Fibroblast of skin of left biceps (primary cell): ENCODE measurements around the gene SNTG2.
"Not testable (repeated sequence)": the region's sequence is repeated elsewhere in the genome, so short reads cannot be mapped to it uniquely, and the experiment has no call there.

ENCODE experiments used
- DNase-seq, 2 experiments: peaks; one replicate each; pipeline ENCODE4 v3.0.0-alpha.2; 2013; ENCODE audit warnings: low read depth in 2 of 2

The SNTG2 gene

DNA sequence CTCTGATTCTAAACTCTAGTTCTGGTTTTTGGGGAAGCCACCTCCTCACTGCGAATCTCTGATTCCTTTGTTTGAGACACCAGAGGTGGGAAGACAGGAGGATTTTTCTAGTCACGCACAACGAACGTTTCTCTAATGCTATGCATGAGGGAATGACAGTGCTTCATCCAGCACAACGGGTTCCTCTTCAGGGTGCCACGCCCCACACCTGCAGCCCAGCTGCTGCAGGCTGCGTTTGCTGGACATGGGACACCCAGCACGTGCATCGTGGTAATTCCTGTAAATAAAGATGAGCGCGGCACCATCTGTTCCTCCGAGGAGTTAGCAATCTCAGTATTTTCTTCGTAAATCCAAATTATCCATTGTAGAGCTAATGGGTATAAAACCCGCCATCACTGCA is 425.1 kb downstream of the SNTG2 start:
- no peak for DNase-seq

DNA sequence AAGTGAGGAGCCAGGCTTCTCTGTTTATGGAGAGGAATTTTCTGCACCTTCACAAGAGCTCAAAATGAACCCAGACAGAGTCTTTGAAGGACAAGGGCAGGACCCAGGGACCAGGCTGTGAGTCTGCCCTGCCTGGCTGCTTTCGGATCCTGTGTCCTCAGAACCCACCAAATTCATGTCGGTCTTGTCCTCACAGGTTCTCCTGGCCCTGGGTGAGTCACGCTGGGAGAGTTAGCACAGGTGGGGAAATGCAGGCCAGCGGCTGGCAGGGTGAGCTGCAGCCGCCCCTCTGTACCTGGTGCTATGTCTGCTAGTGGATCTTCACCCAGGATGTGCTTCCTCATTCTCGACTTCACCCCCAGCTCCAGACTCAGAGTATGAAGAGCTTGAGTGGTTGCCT is 426.8 kb downstream of the SNTG2 start:
- DNase-seq: no peak

DNA sequence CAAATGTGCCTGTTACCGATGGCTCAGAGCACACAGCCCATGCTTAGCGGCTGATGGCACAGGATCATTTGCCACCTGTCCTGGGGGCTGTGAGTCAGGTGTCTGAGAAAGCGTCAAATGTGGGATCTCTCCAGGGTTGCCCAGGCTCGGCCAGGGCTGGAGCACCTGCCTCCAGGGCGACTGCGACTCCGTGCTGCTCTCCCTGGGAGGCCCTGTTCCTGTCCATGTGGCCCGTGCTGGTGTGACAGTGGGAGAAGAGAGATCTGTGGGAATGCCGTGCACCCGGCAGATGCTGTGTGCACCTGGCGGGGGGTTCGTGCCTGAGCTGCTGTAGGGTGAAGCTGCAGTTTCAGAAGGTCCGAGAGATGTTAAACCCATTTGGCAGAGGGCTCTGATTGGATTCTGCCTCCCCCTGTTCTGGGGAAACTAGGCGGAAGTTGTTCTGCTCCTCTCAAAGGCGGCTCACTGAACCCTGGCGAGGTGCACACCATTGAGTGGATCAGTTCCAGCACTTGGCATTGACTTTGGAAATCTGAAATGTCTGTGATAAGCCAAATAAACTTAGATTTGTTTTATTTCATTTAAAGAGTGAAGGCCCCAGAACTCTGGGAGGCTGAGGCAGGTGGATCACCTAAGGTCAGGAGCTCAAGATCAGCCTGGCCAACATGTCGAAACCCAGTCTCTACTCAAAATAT is 428.0 kb downstream of the SNTG2 start:
- no peak for DNase-seq

GRCh38 chr2:1381644-1382043 is 431.0 kb downstream of the SNTG2 start:
- no peak for DNase-seq

DNA sequence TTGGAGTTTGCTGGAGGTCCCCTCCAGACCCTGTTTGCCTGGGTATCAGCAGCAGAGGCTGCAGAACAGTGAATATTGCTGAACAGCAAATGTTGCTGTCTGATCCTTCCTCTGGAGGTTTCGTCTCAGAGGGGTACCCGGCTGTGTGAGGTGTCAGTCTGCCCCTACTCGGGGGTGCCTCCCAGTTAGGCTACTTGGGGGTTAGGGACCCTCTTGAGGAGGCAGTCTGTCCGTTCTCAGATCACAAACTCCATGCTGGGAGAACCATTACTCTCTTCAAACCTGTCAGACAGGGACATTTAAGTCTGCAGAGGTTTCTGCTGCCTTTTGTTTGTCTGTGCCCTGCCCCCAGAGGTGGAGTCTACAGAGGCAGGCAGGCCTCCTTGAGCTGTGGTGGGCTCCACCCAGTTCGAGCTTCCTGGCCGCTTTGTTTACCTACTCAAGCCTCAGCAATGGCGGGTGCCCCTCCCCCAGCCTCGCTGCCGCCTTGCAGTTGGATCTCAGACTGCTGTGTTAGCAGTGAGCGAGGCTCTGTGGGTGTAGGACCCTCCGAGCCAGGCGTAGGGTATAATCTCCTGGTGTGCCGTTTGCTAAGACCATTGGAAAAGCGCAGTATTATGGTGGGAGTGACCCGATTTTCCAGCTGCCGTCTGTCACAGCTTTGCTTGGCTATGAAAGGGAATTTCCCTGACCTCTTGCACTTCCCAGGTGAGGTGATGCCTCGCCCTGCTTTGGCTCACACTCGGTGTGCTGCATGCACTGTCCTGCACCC is 437.5 kb downstream of the SNTG2 start:
- not testable (repeated sequence) for DNase-seq

- not testable (repeated sequence) for DNase-seq
These were observed 439.5 kb downstream of the SNTG2 start for GRCh38 chr2:1390118-1390517.

GRCh38 chr2:1393321-1393720 is 442.7 kb downstream of the SNTG2 start:
- DNase-seq: no peak

DNA sequence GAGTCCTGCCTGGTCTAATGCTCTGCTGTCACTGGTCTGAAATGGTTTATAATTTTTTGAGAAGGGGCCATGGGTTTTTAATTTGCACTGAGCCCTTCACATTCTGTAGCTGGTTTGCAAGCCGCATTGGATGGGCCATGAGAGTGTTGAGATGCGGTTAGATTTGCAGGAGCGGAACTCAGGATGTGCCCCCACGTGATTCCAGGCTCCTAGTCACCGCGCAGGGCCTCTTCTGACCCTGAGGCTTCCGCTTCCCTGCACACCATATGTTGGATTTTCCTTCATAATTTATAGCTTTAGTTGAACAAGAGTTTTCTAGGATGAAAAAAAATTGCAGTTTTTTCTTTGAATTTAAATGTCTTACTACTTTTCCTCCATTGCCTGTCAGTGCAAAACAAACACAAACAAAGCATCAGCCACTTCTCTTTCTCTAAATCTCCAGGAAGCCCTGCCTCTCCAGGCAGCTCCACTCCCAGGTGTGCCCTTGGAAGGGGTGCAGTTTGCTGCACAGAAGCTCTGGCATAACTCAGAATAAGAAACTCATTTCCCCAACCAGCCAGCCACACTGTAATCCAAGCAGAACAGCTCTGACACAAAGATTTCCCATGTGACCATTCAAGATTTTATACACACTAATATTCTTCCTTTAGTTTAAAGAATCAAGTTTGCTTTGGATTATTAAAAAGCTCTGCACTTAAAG is 444.2 kb downstream of the SNTG2 start:
- DNase-seq: no peak

GRCh38 chr2:1397350-1397749 is 446.7 kb downstream of the SNTG2 start:
- no peak for DNase-seq

DNA sequence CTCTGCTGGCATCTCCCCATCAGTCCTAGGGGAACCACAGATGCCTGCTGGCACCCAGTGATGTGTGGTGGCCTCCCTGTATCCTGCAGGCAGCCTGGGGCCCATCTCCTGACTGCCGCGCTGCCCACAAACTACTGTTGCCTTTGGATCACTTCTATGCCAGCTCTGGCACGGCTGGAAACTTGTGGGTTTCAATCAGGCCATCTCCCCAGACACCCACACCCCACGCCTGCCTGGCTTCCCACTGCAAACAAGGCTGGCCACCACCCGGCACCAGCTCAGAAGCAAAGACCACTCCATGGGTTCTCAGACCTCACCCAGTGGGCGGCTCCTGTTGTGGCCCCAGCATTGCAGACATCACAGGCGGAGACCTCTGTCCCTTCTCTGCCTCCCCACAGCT is 447.5 kb downstream of the SNTG2 start:
- DNase-seq: no peak

DNA sequence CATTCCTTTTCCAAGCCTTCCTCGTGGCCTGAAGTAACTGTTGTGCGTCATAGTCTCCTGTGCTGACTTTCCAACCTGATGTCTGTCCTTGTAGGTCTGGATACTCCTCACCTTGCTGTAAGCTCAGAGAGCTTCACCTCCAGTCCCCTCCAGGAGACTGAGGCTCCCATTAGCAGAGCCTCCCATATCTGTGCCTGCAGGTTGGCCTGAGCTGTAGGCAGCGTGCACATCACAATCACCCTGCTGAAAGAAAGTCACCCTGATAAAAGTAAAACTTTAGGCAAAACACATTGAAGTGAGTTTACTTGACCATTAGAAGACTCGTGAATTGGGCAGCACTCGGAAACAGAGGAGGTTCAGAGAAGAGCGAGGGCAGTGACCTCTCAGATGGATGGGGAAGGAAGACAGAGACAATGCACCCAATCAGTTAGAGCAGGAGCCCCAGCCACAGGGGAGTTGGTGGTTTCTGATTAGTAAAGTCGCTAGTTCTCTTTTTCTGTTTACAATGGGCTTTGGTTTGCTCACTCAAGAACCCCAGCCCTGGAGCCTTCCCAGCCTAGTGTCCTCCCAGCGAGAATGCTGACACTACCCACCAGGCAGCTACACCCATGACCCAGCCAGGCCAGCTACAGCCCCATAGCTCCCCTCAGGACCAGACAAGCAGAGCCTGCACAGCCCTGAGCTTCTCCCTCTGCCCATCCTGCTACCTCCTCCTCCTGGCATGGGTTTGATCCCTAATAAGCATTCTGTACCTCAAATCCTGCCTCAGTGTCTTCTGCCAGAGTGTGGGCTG is 450.5 kb downstream of the SNTG2 start:
- DNase-seq: no peak

DNA sequence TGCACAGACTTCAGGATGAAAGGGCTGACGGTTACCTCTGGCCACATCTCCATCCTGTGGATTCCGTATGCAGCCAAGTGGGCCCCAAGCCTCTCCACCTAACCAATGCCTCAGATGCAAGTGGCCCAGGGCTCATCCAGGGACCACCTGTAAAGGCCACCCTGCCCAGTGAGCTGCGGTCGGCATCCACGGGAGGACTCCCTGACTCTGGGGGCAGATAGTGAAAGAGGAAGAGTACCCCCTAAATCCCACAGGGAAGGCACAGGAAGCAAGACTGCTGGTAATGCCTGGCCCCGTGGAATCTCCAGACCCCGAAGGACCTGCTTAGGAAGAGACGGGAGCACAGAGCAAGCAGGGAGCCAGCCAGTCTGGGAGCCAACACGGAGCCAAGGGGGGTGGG is 451.4 kb downstream of the SNTG2 start:
- no peak for DNase-seq

DNA sequence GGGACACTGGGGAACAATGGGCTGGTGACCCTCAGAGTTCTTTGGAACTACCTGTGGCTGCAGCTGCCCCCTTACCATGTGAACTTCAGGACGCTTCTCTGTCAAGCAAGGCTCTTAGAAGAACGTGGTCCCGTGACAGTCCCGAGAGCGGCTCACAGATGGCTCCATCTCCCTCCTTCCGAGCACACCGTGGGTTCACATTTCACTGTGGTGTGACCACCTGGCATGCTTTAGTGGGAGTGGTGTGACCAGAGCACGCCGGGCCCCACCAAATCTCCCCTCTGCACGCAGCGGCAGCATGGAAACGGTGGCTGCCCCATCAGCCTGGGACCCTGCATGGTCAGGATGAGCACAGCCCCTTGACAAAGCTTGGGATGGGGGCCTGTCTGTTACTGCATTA is 452.9 kb downstream of the SNTG2 start:
- no peak for DNase-seq

GRCh38 chr2:1405124-1405523 is 454.5 kb downstream of the SNTG2 start:
- no peak for DNase-seq

- no peak for DNase-seq
These were observed 455.3 kb downstream of the SNTG2 start for GRCh38 chr2:1405967-1406366.

- no peak for DNase-seq
These were observed 455.8 kb downstream of the SNTG2 start for GRCh38 chr2:1406434-1406833.

DNA sequence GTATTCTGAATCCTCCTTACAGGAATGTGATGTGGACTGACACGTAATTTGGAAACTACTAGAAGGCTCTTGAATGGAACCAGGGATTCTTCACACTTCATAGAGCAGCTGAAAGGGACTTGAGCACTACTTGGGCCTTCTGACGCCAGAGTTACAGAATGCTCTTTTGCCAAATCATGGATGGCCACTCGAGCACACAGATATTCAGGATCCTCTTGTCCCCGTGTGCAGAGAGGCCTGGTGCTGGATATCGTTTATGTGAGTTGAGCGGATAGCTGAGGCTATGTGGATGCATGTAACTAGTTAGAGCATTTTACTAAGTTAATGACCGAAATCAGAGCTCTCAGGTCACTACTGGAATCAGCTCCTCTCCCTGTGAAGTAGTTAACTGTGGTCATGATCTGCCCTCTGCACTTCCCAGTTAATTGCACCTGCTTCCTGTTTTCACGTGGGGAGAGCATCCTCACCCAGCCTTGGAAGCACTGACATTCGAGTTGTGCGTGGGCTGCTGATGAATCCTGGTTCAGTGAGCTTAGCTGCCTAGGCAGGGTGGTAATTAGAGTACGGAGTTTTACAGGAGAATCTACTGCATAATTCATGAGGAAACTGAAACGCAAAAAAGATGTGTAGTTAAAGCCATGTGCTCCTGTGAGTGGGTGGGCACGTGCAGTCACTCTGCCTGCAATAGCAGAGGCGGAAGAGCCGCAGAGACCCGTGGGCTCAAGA is 457.5 kb downstream of the SNTG2 start:
- no peak for DNase-seq

GRCh38 chr2:1413156-1413710 is 462.6 kb downstream of the SNTG2 start, which contains the start of gene TPO:
TPO (plus strand) TSS chr2:1413463; CDS start chr2:1414409, 946 bp downstream.
- no peak for DNase-seq

- no peak for DNase-seq
These were observed 463.5 kb downstream of the SNTG2 start for GRCh38 chr2:1414121-1414520.

- DNase-seq: not testable (repeated sequence)
These were observed 464.3 kb downstream of the SNTG2 start for GRCh38 chr2:1414901-1415300.

DNA sequence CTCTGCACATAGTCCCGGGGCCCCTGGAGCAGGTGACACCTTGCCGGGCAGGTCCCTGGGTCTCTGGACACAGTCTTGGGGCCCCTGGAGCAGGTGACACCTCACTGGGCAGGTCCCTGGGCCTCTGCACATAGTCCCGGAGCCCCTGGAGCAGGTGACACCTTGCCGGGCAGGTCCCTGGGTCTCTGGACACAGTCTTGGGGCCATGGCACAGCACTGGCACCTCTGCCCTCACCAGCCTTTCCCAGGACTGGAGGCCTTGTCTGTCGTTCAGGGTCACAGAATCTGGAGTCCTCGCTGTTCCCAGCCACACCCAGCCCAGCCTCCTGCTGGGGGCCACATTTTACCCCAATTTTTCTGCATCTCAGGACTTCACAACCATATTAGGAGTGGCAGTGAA is 464.9 kb downstream of the SNTG2 start:
- DNase-seq: no peak
